GM21619 (cell line): Measurements from ENCODE around the gene PPARA.

Experiments used
- ATAC-seq: cut with Tn5 transposase; IDR thresholded peaks from one replicate; pipeline ENCODE4 v1.9.1; 2021; ENCODE audit not compliant: unreplicated experiment

PPARA gene

GRCh38 chr22:46290121-46290842 is 140.0 kb downstream of the PPARA start:
- ATAC-seq: no peak

GRCh38 chr22:46290843-46291785 is 140.8 kb downstream of the PPARA start:
- no peak for ATAC-seq

- ATAC-seq: no peak
Observed at GRCh38 chr22:46292173-46292572, 141.8 kb downstream of the PPARA start.

GRCh38 chr22:46292732-46293131 is 142.4 kb downstream of the PPARA start:
- ATAC-seq: no peak
